GM19463 (cell line): ENCODE measurements around the gene OAF.
"Not testable (repeated sequence)": the region's sequence is repeated elsewhere in the genome, so short reads cannot be mapped to it uniquely, and the experiment has no call there.

ENCODE experiments used
- ATAC-seq: cut with Tn5 transposase; IDR thresholded peaks from one replicate; pipeline ENCODE4 v1.9.1; 2021; ENCODE audit warnings: mild to moderate bottlenecking, moderate library complexity; ENCODE audit not compliant: unreplicated experiment

OAF gene

DNA sequence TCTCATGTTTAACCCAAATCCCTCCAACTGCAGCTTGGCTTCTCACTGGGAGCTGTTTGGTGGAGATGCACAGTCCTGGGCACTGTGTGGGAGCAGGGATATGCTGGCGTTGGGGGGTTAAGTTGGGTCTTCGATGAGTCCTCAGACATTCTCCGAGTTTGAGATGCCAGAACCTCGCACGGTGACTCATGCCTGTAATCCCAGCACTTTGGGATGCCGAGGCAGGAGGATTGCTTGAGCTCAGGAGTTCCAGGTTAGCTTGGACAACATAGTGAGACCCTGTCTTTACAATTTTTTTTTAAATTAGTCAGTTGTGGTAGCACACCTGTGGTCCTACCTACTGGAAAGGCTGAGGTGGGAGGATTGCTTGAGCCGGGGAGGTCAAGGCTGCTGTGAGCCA, 49.8 kb downstream of the OAF start:
- ATAC-seq = no peak

- ATAC-seq = no peak
These were observed 50.5 kb downstream of the OAF start for GRCh38 chr11:120261321-120261720.

DNA sequence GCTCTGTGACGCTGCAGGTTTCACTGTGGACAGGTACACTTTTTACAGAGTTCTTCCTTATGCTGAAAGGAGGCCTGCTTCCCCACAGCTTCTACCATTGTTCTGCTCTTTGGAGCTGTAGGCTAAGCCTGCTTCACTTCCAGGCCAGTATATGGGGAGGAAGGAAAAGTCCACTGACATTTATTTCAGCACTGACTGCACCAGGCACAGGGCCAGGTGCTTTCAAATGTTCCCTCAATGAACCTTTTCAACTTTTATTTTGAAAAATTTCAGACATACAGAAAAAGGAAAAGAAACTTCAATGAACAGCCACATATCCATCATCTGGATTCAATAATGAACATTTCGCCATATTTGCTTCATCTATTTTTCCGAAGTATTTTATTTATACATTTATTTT, 51.1 kb downstream of the OAF start:
- no peak for ATAC-seq

DNA sequence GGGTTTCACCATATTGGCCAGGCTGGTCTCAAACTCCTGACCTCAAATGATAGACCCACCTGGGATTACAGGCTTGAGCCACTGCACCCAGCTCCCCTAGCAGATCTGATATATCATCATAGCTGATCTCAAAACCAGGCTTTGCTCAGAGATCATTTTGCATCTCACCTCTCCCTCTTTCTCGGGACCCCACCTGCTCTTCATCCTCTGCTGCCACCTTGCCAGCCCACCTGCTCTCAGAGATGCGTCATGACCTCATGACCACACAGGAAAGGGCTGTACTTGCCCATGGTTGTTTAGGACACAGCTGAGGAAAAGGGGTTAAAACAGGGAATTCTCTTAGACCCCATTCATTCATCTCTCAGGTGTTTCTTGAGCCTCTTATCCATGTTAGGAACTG, 56.5 kb downstream of the OAF start:
- no peak for ATAC-seq

DNA sequence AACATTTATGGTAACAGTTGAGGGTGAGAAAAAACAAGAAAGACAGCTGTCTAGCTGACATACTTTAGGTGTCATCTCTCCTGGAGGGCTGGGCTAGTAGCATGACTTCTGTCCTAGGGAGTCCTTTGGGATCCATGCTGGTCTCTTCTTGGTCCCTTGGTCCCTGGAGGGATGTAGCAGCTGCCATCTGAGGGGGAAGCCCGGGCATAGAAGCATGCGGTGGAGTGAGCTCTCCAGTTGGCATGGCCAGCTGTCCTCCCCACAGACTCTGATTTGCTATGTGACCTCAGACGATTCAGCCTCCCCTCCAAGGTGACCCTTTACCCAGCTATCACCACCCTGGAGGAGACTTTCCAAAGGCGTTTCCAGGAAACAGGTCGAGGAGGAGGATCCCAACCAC, 57.9 kb downstream of the OAF start:
- ATAC-seq = no peak

DNA sequence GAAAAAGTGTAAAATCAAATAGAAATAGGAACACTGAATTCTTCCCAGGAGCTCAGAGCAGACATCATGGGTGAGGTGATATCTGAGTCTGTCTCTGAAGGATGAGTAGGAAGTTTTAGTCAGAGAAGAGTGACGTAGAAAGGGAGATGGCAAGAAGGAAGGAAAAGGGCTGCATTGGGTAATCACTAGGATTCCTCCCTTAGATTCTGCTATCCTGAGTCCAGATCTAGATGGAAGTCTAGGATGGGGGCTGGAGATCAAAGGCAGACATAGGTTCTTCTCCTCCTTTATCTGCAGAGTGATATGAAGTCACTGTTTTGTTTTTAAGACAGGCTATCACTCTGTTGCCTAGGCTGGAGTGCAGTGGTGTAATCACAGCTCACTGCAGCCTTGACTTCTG, 59.6 kb downstream of the OAF start:
- no peak for ATAC-seq

DNA sequence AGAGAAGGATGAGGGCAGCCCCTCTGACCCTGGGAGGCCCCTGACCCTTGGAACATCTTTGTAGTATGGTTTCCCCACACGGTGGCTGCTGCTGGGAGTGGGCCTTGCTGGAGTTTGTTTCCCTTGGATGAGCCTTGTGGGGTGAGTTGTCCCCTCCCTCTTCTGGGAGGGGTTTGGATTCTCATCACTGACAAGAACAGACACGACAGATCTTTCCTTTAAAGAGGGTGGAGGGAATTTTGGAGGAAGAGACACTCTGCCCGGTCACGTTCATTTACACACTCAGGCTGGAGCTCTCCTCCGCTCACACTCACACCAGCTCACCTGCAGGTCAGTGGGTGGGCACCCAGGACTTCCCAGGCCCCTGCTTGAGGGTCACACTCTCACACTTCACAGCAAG, 60.8 kb downstream of the OAF start:
- no peak for ATAC-seq

DNA sequence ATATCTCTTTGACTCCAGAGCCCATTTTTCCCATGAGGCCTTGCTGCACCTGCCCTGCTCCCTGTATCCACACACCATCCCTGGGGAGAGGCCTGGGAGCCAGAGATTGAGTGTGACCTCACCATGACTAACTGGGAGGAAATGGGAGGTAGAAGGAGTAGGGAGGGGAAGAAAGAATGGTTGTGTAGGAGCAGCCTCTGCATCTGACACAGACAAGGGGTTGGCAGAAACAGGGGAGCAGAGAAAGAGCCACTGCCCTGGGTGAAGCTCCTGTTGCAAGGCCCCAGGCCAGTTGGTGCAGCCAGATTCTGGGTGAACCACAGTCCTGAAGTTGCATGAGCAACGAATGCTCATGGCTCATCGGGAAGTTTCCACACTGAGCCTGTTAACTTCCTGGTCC, 61.5 kb downstream of the OAF start:
- ATAC-seq = no peak

GRCh38 chr11:120273432-120273831, 62.6 kb downstream of the OAF start:
- ATAC-seq = no peak

GRCh38 chr11:120273956-120274355, 63.1 kb downstream of the OAF start:
- ATAC-seq = not testable (repeated sequence)

DNA sequence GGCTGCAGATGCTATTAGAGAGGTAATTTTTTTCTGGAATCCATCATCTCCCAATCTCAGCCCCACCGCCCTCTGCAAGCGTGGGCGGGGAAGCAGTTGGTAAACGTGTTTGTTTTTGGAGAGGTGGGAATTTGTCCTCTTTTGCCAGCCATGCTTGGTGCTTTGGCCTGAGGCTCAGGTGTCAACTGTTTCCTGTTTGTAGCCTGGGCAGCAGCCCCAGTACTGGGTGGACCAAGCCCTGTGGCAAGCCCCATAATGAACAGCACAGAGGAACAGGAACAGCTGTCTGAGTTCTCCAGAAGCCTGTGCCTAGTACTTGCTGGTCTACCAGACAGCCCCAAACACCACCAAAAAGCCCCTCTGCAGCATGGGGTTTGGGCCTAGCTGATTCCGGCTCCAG, 68.7 kb downstream of the OAF start:
- no peak for ATAC-seq
